ENCODE data around the gene C2orf49. TPM values are rescaled to one million over a fixed set of nuclear protein-coding genes. Genes with fewer than 3 reads are reported as not detected.

C2orf49 gene
- total and polyA plus RNA-seq, 10 of the 15 experiments (the other 5 are each of a cell fraction or from before 2014, with no cell fraction given) = 7.2 to 24.2 (median 15.5) TPM

- TF ChIP-seq IKZF1 (conservative IDR thresholded peaks at IDR 0.05) (peak; percentile 94), DPF2 (IDR thresholded peaks at IDR 0.05) (no peak), CEBPB (IDR thresholded peaks at IDR 0.05; ENCODE audit: borderline replicate concordance in 1 of 2, low read depth in 2 of 2, low read length in 2 of 2) (no peak), TCF3 (IDR thresholded peaks at IDR 0.05; ENCODE audit: borderline replicate concordance, insufficient read depth, low read depth, low read length) (no peak), PKNOX1 (IDR thresholded peaks at IDR 0.05) (peak; percentile 76), SPI1 (IDR thresholded peaks at IDR 0.05; ENCODE audit: borderline replicate concordance, insufficient read depth, low read depth, low read length) (no peak), SKIL (IDR thresholded peaks at IDR 0.05; ENCODE audit: low read depth, poor library complexity, severe bottlenecking) (peak; percentile 45), KLF5 (IDR thresholded peaks at IDR 0.05; ENCODE audit: partially characterized antibody) (peak; percentile 85), SREBF2 (IDR thresholded peaks at IDR 0.05; ENCODE audit: low read length) (no peak), HDAC6 (IDR thresholded peaks at IDR 0.05; ENCODE audit: unreplicated experiment) (no peak), HDGF (IDR thresholded peaks at IDR 0.05) (peak; percentile 55; the same call in 1 of the 2 replicates), IKZF2 (IDR thresholded peaks at IDR 0.05) (no peak), BCLAF1 (IDR thresholded peaks at IDR 0.05) (no peak), MYB (IDR thresholded peaks at IDR 0.05; ENCODE audit: borderline replicate concordance, low read depth, low read length) (no peak), FOS (IDR thresholded peaks at IDR 0.05; ENCODE audit: borderline replicate concordance, extremely low read depth, insufficient read length) (no peak), KDM1A (IDR thresholded peaks at IDR 0.05; ENCODE audit: borderline replicate concordance) (no peak), EP300 (IDR thresholded peaks at IDR 0.05; ENCODE audit: borderline replicate concordance in 1 of 2, control insufficient read depth in 1 of 2, low read depth in 2 of 2, low read length in 2 of 2) (no peak), CREB1 (IDR thresholded peaks at IDR 0.05; ENCODE audit: low read depth) (peak; percentile 99), ATF2 (IDR thresholded peaks at IDR 0.05; ENCODE audit: low read length) (no peak), POLR2AphosphoS5 (IDR thresholded peaks at IDR 0.05; ENCODE audit: low read length) (peak; percentile 73; the same call in 1 of the 2 replicates)
Observed at GRCh38 chr2:105337122-105338019, at the start of gene C2orf49 (continued).

Data from GM12878 (cell line).